ENCODE data around the gene CCDC148.

DNA sequence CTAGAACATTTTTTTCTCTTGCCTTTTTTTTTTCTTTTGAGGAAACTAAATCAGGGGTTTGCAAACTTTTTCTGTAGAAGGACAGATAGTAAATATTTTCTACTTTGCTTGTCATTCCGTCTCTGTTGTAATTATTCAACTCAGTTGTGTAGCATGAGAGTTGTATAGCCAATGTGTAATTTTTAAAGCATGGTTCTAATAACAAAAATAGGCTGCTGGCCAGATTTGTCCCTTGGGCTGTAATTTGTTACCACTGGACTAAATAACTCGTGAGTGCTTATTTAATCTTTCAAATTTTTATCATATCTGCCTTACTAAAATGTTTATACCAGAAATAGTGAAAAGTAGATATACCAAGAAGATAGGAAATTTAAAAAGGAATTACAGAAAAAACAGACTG lies 43.0 kb downstream of the CCDC148 start:
- TF ChIP-seq, protein P1, sequence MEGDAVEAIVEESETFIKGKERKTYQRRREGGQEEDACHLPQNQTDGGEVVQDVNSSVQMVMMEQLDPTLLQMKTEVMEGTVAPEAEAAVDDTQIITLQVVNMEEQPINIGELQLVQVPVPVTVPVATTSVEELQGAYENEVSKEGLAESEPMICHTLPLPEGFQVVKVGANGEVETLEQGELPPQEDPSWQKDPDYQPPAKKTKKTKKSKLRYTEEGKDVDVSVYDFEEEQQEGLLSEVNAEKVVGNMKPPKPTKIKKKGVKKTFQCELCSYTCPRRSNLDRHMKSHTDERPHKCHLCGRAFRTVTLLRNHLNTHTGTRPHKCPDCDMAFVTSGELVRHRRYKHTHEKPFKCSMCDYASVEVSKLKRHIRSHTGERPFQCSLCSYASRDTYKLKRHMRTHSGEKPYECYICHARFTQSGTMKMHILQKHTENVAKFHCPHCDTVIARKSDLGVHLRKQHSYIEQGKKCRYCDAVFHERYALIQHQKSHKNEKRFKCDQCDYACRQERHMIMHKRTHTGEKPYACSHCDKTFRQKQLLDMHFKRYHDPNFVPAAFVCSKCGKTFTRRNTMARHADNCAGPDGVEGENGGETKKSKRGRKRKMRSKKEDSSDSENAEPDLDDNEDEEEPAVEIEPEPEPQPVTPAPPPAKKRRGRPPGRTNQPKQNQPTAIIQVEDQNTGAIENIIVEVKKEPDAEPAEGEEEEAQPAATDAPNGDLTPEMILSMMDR (IDR thresholded peaks at IDR 0.05; ENCODE audit: low read depth, low read length): no peak
- TF ChIP-seq EZH2phosphoT487 (IDR thresholded peaks at IDR 0.05; ENCODE audit: low read depth): no peak
